HG02588 (cell line): ENCODE data around the gene FANCD2.
"Not testable (repeated sequence)": the region's sequence is repeated elsewhere in the genome, so short reads cannot be mapped to it uniquely, and the experiment has no call there.

Experiments
- ATAC-seq: cut with Tn5 transposase; IDR thresholded peaks from one replicate; pipeline ENCODE4 v1.9.1; 2021; ENCODE audit warnings: mild to moderate bottlenecking, moderate library complexity; ENCODE audit not compliant: unreplicated experiment

The FANCD2 gene

GRCh38 chr3:10099041-10099440 lies 72.8 kb downstream of the FANCD2 start:
- ATAC-seq: no peak

- ATAC-seq: no peak
Observed at GRCh38 chr3:10106919-10107318, 80.7 kb downstream of the FANCD2 start.

DNA sequence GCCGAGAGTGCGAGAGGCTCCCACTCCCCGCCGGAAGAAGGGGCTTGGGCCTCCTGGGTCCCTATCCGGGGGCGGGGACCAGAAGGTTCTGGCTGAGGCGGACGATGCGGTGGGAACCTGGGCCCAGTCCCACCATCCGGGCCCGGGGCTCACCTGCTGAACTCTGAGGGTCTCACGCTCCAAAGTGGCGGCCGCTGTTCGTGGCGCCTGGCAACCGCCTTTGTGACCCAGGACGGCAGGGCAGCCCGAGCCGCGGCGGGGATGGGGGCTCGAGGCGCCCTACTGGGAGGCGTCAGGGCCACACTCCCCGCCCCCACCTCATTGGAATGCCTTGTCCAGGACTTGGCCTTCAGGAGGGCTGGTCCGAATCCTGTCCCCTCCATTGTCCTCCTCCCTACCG lies 81.9 kb downstream of the FANCD2 start, which contains the start of gene FANCD2OS:
Gene FANCD2OS, minus strand, starts transcription at position 165 of the 400 bp plus-strand sequence. CDS start 3,481 bp downstream, outside the sequence.
- ATAC-seq: no peak

GRCh38 chr3:10115326-10116137 lies 89.3 kb downstream of the FANCD2 start, which contains the start of gene BRK1:
Gene BRK1, plus strand, starts transcription at chr3:10115675. Its CDS starts 27 bp downstream, at chr3:10115702.
- peak; percentile 94 for ATAC-seq

DNA sequence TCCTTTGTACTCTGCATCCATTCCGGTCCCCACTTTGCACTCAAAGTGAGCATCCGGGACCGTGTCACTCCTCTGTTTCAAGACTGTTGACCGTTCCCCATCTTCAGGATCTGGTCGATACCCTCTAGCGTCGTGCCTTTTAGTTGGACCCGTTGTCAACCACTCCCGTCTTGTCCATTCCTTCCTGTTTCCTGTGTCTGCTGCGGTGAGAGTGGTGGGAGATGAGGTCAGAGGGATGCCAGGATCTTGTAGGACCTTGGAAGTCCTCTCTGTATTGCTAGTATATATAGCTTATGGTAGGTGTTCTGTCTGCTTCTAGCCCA lies 89.9 kb downstream of the FANCD2 start:
- ATAC-seq: peak; percentile 3

DNA sequence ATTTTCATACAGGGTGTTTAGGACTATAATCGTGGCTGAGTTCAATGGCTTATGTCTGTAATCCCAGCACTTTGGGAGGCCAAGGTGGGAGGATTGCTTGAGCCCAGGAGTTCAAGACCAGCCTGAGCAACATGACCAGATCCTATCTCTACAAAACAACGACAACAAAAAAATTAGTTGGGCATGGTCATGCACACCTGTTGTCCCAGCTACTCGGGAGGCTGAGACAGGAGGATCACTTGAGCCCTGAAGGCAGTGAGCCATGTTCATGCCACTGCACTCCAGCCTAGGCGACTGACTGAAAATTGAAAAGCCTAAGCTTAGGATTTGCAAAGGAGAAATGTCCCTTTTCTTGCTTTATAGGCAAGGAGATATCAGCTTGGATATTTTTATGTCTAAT lies 90.7 kb downstream of the FANCD2 start:
- no peak for ATAC-seq

DNA sequence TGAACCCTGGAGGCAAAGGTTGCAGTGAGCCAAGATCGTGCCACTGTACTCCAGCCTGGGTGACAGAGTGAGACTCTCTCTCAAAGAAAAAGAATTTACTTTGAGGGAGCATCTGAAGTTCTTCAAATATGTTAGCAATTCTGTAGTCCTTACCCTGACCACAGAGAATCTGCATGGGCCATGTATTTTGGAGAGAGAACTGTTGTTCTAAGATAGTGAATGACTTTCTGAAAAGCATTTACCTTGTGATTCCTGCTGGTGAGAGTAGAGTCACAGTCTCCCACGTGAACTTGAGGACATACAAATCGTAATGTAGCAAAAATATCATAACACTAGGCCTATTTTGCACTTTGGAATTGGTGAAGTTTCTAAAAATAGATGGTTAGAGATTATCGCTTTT lies 93.1 kb downstream of the FANCD2 start:
- no peak for ATAC-seq

DNA sequence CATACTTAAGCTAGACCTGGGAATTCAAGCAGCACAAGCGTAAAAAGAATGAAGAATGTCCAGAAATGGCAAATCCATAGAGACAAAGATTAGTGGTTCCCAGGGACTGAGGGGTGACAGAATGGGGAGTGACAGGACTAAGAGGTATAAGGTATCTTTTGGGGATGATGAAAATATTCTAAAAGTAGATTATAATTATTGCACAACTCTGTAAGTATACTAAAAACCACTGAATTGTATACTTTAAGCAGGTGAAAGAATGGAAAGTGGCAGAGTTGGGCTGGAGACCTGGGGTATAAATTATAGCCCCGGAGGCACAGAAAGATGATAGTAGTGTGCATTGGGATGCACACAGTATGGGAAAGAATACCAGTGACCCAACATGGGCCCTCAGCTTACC lies 94.8 kb downstream of the FANCD2 start:
- ATAC-seq: no peak

DNA sequence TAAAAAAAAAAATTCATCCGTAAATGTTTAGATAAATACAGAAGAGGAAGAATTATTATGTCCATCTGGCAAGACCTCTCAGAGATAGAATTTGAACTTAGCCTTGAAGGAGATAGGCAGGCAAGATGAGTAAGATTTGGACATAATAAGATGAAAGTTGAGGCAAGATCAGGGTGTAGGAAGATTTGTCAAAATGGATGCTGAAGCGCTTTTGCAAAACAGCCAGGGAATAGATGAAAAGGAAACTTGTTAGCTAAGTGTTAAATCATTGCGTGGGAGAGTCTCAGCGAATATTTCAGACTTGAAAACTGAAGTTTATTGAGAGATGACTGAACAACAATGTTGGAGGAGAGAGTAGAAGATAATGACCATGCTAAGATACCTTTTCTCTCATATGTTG lies 96.5 kb downstream of the FANCD2 start:
- ATAC-seq: no peak

GRCh38 chr3:10135872-10136271 lies 109.6 kb downstream of the FANCD2 start:
- ATAC-seq: not testable (repeated sequence)

DNA sequence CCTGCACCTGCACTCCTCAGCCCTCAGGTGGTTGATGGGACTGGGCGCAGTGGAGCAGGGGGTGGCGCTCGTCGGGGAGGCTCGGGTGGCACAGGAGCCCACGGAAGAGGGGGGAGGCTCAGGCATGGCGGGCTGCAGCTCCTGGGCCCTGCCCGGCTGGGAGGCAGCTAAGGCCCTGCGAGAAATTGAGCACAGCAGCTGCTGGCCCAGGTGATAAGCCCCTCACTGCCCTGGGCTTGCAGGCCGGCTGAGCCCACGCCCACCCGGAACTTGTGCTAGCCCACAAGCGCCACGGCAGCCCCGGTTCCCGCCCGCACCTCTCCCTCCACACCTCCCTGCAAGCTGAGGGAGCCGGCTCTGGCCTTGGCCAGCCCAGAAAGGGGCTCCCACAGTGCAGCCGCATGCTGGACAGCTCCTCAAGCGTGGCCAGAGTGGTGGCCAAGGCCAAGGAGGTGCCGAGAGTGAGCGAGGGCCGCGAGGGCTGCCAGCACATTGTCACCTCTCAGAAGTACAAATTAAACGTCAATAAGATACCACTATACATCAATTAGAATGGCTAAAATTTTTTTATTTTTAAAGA lies 110.3 kb downstream of the FANCD2 start:
- no peak for ATAC-seq

- no peak for ATAC-seq
Observed at GRCh38 chr3:10137178-10137577, 110.9 kb downstream of the FANCD2 start.

GRCh38 chr3:10140996-10141546 lies 114.8 kb downstream of the FANCD2 start:
- no peak for ATAC-seq

- no peak for ATAC-seq
Observed at GRCh38 chr3:10142707-10143560, 116.7 kb downstream of the FANCD2 start.

GRCh38 chr3:10145685-10146084 lies 119.4 kb downstream of the FANCD2 start:
- ATAC-seq: no peak

DNA sequence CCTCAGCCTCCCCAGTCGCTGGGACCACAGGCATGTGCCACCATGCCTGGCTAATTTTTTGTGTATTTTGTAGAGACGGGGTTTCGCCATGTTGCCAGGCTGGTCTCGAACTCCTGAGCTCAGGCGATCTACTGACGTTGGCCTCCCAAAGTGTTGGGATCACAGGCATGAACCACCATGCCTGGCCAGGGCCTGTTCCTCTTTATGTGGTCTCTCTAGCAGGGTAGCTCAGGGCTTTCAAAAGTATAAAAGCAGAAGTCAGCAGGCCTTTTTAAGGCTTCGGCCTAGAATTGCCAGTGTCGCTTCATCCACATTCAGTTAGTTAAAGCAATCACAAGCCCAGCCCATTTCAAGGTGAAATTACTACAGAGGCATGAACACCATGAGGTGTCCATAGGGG lies 123.0 kb downstream of the FANCD2 start:
- ATAC-seq: no peak

GRCh38 chr3:10150987-10151386 lies 124.8 kb downstream of the FANCD2 start:
- ATAC-seq: no peak
